GM18520 (cell line): ENCODE results near the gene AKR1C4.
"Not testable (repeated sequence)": the region's sequence is repeated elsewhere in the genome, so short reads cannot be mapped to it uniquely, and the experiment has no call there.

Experiments used
- ATAC-seq: cut with Tn5 transposase; IDR thresholded peaks from one replicate; pipeline ENCODE4 v1.9.1; 2021; ENCODE audit not compliant: unreplicated experiment

Gene AKR1C4

DNA sequence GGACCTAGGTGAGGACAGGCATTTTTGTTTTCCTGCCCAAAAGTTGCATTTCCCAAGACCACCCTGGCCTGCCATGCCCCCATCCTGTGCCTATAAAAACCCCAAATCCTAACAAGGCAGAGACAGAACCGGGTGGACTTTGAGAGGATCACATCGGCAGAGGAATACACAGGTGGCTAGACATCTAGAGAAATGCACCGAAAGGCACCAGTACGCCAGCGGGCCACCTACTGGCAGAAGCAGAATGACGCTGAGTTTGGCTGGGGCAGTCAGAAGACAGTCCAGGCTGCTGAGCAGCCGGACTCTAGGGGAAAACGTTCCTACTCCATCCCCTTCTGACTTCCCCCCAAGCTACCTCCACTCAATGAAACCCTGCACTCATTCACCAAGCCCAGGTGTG is 2.8 kb downstream of the AKR1C4 start:
- ATAC-seq = no peak

DNA sequence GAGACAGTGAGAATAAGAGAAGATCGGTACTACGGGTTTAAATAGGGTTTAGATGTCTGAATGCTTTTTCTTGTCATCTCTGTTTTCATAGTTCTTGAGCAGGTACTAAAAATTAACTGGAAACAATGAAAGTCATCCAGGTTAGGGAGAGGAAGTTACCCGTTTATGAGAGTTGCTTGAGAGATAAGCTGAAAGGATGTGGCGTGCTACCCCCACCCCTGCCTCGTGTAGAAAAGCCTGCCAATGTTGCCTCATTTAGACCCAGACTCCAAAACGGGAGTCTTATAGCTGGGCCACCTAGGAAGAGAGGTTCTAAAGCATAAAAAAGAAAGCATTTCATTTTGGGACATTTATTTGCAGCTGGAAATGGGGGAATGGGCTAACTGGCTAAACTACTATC is 10.2 kb downstream of the AKR1C4 start:
- no peak for ATAC-seq

DNA sequence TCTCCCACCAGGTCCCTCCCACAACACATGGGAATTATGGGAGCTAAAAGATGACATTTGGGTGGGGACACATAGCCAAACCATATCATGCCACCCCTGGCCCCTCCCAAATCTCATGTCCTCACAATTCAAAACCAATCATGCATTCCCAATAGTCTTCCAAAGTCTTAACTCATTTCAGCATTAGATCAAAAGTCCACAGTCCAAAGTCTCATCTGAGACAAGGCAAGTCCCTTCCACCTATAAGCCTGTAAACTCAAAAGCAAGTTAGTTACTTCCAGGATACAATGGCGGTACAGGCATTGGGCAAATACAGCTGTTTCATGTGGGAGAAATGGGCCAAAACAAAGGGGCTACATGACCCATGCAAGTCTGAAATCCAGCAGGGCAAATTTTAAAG is 13.1 kb downstream of the AKR1C4 start:
- ATAC-seq = not testable (repeated sequence)

DNA sequence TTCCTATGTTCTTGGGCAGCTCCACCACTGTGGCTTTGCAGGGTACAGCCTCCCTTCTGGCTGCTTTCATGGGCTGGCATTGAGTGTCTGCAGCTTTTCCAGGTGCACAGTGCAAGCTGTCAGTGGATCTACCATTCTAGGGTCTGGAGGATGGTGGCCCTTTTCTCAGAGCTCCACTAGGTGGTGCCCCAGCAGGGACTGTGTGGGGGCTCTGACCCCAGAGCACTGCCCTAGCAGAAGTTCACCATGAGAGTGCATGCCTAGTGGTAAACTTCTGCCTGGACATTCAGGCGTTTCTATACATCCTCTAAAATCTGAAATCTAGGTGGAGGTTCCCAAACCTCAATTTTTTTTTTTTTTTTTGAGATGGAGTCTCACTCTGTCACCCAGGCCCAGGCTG is 13.6 kb downstream of the AKR1C4 start:
- ATAC-seq = not testable (repeated sequence)

DNA sequence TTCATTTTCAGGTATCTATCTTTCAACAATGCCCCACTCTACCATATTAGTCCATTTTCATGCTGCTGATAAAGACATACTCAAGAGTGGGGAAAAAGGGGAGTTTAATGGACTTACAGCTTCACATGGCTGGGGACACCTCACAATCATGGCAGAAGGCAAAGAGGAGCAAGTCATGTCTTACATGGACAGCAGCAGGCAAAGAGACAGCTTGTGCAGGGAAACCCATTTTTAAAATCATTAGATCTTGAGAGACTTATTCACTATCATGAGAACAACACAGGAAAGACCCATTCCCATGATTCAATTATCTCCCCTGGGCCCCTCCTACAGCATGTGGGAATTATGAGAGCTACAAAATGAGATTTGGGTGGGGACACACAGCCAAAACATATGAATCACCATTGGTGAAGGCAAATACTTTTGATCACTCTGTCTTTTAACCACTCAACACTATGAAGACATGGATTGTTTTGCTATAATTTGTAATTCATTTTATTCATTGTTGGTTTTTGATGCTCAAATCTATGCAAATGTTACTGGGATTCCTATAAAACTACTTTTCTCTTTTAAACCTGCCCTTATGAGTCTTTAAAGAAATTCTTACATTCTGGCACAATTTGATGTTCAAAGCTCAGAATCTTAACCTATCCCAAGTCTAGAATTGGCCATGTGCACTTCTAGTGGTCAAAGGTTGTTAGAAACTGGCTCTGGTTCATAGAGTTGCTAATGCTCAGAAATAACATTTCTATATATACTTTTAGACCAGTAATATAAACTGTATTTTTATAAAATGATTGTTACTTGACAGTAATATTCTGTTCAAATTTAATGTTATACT is 15.3 kb downstream of the AKR1C4 start:
- no peak for ATAC-seq

DNA sequence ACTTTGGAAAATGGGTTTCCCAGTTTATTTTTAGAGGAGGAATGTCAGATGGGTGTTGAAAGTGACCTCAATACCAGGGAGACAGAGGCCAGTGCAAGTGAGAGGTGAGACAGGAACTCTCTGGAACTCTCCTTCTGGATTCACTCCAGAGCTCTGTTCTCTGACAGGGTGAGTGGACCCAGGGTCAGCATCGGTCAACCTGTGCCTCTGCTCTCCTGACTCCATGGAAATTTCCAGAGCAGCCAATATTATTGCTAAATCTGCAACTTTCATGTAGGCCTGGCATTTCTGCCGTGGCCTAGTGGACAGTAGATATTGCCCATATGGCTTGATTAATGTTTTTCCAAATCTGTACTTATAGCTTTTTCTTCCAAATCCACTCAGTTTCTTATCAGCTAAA is 20.2 kb downstream of the AKR1C4 start:
- no peak for ATAC-seq

DNA sequence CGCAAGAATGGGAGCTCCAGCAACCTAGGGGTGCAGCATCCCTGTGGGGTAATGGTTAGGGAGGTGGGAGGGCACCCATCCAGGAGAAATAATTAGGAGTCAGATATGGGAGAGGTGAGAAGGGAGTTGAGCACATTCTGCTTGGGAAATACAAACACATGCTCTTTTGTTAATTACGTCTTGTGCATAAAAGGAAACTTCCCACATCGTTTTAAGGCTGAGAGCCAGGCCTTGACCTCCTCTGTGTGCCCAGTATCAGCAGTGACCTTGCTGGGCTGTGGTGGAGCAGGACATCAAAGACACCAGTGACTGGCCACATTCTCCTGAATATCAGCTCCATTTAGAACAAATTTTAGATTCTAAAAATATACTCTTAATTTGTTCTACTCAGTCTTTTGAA is 22.6 kb downstream of the AKR1C4 start:
- ATAC-seq = no peak

DNA sequence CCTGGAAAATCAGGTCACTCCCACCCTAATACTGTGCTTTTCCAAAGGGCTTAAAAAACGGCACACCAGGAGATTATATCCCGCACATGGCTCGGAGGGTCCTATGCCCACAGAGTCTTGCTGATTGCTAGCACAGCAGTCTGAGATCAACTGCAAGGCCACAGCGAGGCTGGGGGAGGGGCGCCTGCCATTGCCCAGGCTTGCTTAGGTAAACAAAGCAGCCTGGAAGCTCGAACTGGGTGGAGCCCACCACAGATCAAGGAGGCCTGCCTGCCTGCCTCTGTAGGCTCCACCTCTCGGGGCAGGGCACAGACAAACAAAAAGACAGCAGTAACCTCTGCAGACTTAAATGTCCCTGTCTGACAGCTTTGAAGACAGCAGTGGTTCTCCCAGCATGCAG is 26.3 kb downstream of the AKR1C4 start:
- ATAC-seq = not testable (repeated sequence)

DNA sequence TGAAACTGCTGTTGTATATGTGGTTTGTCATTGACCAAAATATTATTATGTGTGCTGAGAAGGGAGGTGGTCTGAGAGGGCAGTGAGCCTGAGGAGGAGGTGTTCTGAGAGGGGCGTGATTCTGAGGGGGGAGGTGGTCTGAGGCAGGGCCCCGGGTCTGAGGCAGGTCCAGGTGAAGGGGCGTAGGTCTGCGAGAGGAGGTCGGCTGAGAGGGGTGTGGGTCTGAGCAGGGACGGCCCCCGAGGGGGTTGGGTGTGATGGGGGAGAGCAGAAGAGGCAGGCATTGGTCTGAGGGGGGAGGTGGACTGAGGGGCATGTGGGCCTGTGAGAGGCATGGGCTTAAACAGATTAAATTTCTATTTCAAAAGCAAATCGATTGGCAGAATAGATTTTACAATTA is 32.4 kb downstream of the AKR1C4 start:
- no peak for ATAC-seq

DNA sequence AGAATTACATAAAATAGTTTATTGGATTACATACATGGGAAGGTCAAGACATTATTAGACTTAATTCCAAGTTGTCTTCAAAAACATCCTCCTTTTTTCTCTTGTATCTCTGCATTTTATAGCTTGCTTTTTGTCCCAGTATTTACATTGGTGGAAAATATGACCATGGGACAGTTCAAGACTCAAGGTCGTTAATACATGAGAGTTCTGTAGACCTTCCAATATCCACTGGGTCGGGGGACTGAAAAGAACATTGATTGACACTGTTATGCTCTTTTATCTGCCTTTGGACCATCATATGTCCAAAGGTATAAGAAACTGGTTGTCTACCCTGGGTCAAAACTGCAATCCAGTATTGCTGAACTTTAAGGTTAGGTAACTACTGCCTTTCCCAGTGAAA is 36.7 kb downstream of the AKR1C4 start:
- no peak for ATAC-seq

DNA sequence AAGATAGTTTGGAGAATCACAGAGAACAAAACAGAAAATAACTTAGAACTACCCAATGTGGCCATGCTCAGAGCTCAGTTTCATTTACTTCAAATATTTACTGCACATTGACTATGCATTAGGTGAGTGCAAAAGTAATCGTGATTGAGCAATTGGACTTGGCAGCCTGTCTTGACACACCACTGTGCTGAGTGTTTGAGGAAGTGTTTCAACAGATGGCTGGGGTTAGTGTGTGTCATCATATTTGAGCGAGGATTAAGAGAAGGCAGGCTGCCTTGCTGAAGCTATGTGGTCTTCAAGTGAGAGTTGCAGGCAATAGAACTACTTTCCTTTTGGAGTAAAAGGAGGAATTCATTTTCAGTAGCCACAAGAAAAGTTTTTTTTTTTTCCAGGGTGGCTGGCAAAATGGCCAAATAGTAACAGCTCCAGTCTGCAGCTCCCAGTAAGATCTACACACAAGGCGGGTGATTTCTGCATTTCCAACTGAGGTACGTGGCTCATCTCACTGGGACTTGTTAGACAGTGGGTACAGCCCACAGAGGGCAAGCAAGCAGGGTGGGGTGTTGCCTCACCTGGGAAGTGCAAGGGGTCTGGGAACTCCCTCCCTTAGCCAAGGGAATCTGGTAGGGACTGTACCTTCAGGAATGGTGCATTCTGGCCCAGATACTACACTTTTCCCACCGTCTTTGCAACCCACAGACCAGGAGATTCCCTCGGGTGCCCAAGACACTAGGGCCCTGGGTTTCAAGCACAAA is 37.6 kb downstream of the AKR1C4 start:
- no peak for ATAC-seq

DNA sequence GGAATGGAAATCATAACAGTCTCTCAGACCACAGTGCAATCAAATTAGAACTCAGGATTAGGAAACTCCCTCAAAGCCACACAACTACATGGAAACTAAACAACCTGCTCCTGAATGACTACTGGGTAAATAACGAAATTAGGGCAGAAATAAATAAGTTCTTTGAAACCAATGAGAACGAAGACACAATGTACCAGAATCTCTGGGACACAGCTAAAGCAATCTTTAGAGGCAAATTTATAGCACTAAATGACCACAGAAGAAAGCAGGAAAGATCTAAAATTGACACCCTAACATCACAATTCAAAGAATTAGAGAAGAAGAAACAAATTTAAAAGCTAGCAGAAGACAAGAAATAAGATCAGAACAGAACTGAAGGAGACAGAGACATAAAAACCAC is 40.9 kb downstream of the AKR1C4 start:
- ATAC-seq = not testable (repeated sequence)

DNA sequence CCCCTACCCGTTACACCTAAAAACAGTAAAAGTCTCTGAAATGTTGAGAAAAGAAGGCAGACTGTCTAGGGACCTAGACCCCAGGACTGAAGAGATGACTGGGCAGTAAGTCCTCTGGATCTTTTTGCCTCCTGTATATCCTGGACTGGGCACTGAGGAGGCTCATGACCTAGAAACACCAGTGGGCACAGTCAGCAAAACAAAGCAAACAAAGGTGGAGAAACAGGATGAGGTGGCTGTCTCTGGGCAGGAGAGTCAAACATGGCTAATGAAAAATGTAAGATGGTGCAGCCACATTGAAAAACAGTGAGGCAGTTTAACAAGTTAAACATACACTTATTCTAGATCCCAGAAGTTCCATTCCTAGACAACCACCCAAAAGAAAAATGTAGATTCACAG is 45.9 kb downstream of the AKR1C4 start:
- ATAC-seq = no peak

DNA sequence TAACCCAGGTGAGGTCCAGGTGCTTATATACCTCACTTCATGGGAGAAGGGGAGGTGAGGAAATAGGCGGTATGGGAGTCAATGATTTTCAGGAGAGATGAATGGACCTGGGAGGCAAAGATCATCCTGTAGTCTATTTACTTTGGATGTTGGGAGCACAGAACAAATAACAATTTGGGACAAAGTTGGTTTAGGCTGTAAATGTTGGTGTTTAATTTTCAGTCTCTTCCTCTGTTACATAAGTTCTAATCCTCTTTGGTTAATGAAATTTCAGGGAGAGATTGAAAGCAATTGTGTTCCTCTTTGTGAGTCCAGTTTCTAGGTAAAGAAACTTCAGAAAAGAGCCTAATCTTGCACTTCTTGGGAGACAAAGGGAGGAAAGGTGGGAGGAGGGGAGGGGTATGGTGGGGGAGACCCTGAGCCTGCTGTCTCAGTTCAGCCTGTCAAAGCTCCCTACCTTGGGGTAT is 46.9 kb downstream of the AKR1C4 start:
- no peak for ATAC-seq

DNA sequence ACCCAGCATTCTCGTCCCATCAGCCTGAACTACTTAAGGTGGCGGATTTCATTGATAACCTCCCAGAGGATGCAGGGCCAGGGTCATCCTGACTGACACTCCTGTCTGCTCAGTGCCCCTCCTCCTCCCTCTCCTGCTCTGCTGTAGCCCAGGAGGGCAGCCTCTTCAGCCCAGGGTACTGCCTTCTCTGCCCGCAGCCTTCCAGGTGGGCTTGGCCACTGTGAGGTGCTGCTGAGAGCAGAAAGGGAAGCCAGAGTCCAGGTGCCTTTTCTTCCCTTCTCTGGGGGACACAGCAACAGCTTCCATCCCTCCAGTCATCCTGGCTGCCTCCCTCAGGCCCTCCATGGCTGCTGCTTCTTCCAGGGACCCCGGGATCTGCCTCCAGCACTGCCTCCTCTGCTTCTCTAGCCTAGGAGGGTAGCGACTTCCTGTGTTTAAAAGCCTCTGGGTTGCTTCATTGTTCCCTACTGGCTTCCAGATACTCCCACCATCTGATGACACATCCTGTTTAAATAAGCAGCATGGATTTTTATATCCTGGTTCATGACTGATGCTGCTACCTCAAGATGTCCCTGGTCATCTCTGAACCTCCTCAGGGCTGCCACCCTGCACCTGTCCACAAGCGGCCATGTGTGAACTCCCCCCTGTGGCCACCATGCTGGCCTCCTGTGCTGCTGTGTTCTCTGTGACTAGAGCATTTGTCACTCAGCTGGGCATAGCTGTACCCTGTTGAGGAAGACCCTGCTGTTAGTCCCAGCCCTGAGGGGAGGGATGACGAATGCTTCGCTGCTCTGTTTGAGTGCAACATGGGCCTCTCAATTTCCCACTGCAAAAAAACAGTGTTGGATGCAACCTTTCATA is 55.8 kb downstream of the AKR1C4 start:
- no peak for ATAC-seq

DNA sequence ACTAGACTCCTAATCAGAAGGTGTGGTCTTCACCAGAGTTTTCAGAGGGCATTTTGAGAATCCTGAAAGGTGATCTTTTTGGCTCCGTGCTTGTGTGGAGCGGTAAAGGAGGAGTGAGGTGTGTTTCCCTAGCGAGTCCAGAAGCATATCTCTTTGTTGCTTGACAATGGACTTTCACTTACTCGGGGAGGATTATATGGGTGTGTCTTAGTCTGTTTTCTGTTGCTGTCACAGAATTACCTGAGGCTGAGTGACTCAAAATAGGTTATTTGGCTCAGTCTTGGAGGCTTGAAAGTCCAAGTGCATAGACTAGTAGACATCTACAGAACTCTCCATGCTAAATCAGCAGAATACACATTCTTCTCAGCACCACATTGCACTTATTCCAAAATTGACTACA is 57.9 kb downstream of the AKR1C4 start:
- no peak for ATAC-seq

DNA sequence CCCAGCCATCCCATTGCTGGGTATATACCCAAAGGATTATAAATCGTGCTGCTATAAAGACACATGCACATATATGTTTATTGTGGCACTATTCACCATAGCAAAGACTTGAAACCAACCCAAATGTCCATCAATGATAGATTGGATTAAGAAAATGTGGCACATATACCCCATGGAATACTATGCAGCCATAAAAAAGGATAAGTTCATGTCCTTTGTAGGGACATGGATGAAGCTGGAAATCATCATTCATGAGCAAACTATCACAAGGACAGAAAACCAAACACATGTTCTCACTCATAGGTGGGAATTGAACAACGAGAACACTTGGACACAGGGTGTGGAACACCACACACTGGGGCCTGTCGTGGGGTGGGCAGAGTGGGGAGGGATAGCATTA is 61.1 kb downstream of the AKR1C4 start:
- ATAC-seq = not testable (repeated sequence)

DNA sequence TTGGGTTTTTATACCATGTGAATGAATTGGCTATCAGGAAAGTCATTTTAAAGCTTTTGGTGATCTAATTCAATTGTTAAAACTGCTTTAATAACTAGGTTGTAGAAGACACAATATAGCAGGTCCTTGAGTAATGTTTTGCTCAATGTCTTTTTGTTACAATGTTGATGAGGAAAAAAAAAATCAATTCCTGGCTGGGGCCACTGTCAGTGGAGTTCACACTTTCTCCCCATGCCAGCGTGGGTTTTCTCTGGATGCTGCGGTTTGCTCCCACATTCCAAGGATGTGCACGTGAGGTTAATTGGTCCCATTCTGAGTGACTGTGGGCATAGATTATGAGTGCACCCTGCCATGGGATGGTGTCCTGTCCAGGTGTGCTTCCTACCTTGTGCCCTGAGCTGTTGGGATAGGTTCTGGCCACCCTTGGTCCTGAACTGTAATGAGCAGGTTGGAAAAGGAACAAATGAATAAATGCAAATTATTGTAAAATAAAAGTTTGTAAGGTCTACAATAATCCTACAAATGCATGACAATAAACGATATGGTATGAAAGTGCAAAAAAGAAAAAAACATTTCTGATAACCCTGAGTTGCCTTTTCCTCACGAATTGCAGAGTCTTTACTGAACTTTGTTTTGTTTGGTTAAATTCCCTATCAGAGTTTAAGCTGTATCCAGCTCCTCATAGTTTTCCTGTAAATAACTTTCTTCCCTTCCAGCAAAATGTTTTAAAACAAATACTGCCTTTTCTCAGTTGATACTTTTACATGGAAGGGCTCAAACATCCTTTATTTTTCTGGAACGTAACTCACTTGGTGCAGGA is 62.7 kb downstream of the AKR1C4 start:
- no peak for ATAC-seq

DNA sequence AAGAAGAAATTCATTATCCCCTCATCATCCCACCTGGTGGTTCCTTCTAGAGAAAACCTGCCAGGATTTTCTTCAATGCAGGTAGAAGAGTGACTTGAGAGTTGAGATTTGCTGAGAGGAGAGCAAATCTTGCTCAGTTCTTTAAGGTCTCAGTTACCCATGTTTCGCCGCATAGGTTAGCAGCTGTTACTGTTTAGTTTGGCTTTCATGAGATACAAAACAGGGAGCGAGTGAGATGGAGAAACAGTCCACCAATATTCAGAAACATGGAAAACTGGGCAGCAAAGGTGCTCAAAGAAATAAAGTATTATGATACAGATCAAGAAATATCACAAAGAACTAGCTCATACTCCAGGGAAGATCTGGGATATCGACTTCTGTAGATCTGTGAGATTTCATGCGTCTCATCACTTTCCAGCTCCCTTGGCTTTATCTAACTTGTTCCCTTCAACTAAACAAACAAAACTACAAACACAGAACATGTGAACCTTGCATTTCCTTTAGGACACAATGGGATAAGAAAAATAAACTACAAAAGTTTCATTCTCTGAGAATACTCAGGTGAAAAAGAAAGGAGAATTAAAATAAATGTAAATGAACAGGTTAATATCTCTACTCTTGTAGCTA is 63.4 kb downstream of the AKR1C4 start:
- no peak for ATAC-seq

DNA sequence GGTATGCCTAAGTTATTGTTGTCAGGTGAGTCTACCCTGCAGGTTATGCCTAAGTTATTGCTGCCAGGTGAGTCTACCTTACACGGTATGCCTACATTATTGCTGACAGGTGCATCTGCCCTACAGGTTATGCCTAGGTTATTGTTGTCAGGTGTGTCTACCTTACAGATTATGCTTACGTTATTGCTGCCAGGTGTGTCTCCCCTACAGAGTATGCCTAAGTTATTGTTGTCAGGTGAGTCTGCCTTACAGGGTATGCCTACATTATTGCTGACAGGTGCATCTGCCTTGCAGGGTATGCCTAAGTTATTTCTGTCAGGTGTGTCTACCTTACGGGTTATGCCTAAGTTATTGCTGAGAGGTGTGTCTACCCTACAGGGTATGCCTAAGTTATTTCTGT is 64.2 kb downstream of the AKR1C4 start:
- no peak for ATAC-seq
